ENCODE data around the gene PPFIA4. TPM values are rescaled to one million over a fixed set of nuclear protein-coding genes. Genes with fewer than 3 reads are reported as not detected.

PPFIA4 gene
- polyA plus RNA-seq, 3 donors from 2014 or later = not detected

GRCh38 chr1:203112475-203112874 lies 86.2 kb downstream of the PPFIA4 start:
- DNase-seq = no peak
- H3K4me1 Mint-ChIP-seq = no peaks in the 10 kb centered on the region
- H3K9me3 Mint-ChIP-seq = no peaks in the 10 kb centered on the region
- no peak overlapping the region for H3K4me3 Mint-ChIP-seq
- H3K27ac Mint-ChIP-seq = no peak overlapping the region
- peaks cover 4 to 20% (median 9%) of the 10 kb centered on the region in 3 donors for H3K27me3 Mint-ChIP-seq (ENCODE audit: low read depth in 3 of 3)
- H3K36me3 Mint-ChIP-seq = no peaks in the 10 kb centered on the region

DNA sequence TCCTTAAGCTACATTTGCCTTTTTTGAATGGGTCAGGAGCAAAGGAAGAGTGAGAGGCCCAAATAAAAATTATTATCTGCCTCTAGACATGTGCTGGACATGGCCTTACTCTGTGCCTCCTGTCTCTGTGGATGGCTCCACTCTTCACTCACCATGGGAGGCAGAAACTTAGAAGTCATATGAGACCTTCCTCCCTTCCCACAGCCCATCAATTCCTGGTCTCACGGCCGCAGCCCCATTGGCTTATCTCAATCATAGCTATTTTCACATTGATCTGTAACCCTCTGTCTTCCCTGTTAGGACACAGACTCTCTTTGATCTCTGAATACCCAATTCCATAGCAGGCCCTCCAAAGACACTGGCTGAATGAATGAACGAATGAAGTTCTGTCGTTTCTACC lies 87.0 kb downstream of the PPFIA4 start:
- Mint-ChIP-seq H3K9me3 (no peaks in the 10 kb centered on the region), H3K27me3 (ENCODE audit: low read depth in 3 of 3) (peaks cover 4 to 21% (median 7%) of the 10 kb centered on the region in 3 donors), H3K36me3 (no peaks in the 10 kb centered on the region), H3K4me1 (no peaks in the 10 kb centered on the region), H3K4me3 (no peak overlapping the region), H3K27ac (no peak overlapping the region)
- no peak for DNase-seq

DNA sequence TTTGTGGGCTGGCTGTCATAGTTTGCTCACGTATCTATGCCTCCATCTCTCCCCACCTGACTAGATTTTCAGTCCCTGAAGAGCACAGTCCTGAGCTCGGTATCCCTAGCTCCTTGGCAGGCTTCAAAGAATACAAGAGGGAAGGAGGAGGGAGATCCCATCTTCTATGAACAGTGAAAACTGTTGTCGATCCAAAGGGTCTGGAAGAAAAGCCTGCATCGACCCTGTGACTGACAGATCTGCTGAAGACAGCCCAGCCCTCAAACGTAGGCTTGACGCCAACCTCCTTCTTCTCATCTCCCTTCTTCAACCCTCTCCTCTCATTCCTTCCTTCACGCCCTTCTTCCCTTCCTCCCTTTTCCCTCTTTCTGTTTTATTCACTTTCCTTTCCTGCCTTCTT lies 87.9 kb downstream of the PPFIA4 start:
- H3K27me3 Mint-ChIP-seq (ENCODE audit: low read depth in 3 of 3) = peaks cover 4 to 15% (median 6%) of the 10 kb centered on the region in 3 donors
- no peak overlapping the region for H3K4me3 Mint-ChIP-seq
- no peaks in the 10 kb centered on the region for H3K36me3 Mint-ChIP-seq
- no peak for DNase-seq
- H3K27ac Mint-ChIP-seq = no peak overlapping the region
- H3K9me3 Mint-ChIP-seq = no peaks in the 10 kb centered on the region
- H3K4me1 Mint-ChIP-seq = no peaks in the 10 kb centered on the region

- H3K27ac Mint-ChIP-seq = no peak overlapping the region
- peaks cover 4 to 18% (median 5%) of the 10 kb centered on the region in 3 donors for H3K27me3 Mint-ChIP-seq (ENCODE audit: low read depth in 3 of 3)
- H3K36me3 Mint-ChIP-seq = no peaks in the 10 kb centered on the region
- H3K4me1 Mint-ChIP-seq = no peaks in the 10 kb centered on the region
- no peaks in the 10 kb centered on the region for H3K9me3 Mint-ChIP-seq
- H3K4me3 Mint-ChIP-seq = no peak overlapping the region
- DNase-seq = no peak
These were observed 90.0 kb downstream of the PPFIA4 start for GRCh38 chr1:203116091-203116820.

GRCh38 chr1:203117611-203118575 lies 91.6 kb downstream of the PPFIA4 start:
- peaks cover 6 to 23% (median 10%) of the 10 kb centered on the region in 3 donors for H3K27me3 Mint-ChIP-seq (ENCODE audit: low read depth in 3 of 3)
- H3K36me3 Mint-ChIP-seq = no peaks in the 10 kb centered on the region

DNA sequence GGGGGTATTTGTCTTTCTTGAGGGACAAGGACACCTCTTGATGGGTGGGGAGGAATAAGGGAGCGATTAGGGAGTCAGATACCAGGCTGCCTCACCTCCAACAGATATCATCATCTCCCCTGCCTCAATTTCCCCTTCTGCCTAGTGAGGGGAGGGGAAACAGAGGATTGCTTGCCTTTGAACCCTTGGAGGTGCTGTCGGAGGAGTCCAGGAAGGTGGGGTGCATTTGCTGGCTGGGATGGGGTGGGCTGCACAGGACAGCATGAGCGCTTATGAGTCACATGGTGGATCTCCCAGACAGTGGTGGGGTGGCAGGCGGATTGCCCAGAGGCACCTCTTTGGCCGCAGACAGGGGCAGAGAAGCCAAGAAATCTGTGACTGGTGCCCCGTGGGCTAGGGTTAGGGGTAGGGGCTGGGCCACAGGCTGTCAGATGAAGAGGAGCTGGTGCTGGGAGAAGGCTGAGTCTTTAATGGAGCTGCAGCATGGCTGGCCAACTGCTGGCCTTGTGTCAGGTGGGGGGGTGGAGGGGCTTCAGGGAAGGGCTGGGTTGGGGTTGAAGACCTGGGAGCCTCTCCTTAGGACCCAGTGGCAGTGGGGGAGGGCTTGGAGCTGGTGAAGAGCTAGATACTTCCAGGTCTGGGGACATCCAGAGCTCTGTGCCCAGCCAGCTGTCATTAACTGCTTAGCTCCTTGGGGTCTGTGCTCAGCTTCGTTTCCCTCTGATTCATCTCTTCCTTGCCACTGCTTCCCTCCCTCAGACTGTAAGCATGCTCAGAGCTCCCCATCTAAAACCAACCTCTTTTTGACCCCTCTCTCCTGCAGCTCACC lies 94.2 kb downstream of the PPFIA4 start:
- Mint-ChIP-seq H3K36me3 (no peaks in the 10 kb centered on the region), H3K4me1 (peaks cover 3 to 5% of the 10 kb centered on the region in 2 donors), H3K9me3 (no peaks in the 10 kb centered on the region), H3K27ac (no peak overlapping the region), H3K4me3 (no peak overlapping the region), H3K27me3 (ENCODE audit: low read depth in 3 of 3) (peaks cover 6 to 23% (median 14%) of the 10 kb centered on the region in 3 donors)
- no peak for DNase-seq

More at GRCh38 chr1:203117611-203118575, 91.6 kb downstream of the PPFIA4 start:
- peak in 2 of 3 donors; percentile 4 to 17 for DNase-seq
- Mint-ChIP-seq H3K4me3 (no peak overlapping the region), H3K4me1 (peaks cover 3 to 5% of the 10 kb centered on the region in 2 donors), H3K9me3 (no peaks in the 10 kb centered on the region), H3K27ac (no peak overlapping the region)

DNA sequence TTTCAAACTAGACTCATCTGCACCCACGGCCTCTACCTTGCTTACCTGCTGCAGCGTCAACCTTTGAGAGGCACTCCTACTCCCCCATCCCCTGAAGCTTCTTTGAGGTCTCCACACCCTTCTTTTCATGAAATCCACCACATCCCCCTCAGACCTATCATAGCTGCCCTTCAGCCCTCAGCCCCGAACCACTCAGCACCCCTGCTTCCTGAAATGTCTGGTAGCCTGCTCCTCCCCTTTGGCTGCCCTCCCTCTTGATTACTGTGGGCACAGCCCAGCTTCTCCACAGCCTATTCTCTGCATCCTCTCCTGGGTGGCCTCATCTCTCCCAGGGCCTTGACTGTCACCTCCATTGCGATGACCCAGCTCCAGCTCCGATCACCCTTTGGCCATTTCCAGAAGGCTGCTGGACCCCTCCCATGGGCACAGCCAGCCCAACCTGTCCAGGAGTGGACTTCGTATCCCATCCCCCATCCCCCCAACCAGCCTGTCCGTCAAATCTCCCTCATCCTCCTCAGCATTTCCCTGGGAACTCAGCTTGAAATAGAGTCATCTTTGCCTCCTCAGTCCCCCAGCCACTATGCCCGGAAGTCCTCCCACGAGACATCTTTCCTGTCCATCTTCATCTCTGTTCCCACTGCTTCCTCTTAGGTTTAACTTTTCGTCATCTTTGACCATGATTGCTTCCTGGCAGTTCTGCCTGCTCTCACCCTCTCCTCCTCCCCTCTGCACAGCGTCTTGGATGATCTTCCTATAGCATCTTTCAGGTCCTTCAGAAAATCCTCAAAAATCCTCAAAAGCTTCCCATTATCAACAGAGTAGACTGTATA lies 95.1 kb downstream of the PPFIA4 start:
- Mint-ChIP-seq H3K27ac (peak overlapping the region in 1 of 6 donors; percentile 51), H3K4me1 (peaks cover 3 to 5% of the 10 kb centered on the region in 2 donors)

DNA sequence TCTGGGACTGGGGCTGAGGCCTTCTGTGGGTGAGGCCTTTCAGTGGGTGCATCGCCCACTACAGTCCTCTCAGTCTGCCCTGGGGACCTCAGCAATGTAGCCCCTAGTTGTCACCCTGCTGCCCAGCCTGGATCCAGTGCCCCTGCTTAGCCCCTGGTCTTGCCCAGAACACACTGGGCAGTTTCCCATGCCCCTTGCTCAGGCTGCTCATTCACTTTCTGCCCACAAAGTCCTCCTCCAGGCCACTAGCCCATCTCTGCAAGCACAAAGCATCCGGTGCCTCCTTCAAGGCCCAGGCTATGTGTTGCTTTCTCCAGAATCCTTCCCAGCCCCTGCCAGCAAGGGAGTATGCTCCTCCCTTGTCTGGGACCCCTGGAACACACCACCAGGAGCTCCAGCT lies 95.9 kb downstream of the PPFIA4 start:
- no peaks in the 10 kb centered on the region for H3K9me3 Mint-ChIP-seq
- H3K4me1 Mint-ChIP-seq = peaks cover 5 to 6% of the 10 kb centered on the region in 2 donors
- H3K4me3 Mint-ChIP-seq = no peak overlapping the region
- peaks cover 7 to 28% (median 15%) of the 10 kb centered on the region in 3 donors for H3K27me3 Mint-ChIP-seq (ENCODE audit: low read depth in 3 of 3)
- no peaks in the 10 kb centered on the region for H3K36me3 Mint-ChIP-seq
- no peak overlapping the region for H3K27ac Mint-ChIP-seq
- DNase-seq = no peak

More for the DNA sequence above, 95.1 kb downstream of the PPFIA4 start:
- Mint-ChIP-seq H3K27me3 (ENCODE audit: low read depth in 3 of 3) (peaks cover 9 to 26% (median 15%) of the 10 kb centered on the region in 3 donors), H3K4me3 (no peak overlapping the region), H3K36me3 (no peaks in the 10 kb centered on the region), H3K9me3 (no peaks in the 10 kb centered on the region)
- no peak for DNase-seq

- no peaks in the 10 kb centered on the region for H3K9me3 Mint-ChIP-seq
- no peak overlapping the region for H3K4me3 Mint-ChIP-seq
- H3K27me3 Mint-ChIP-seq (ENCODE audit: low read depth in 3 of 3) = peaks cover 10 to 33% (median 15%) of the 10 kb centered on the region in 3 donors
- H3K36me3 Mint-ChIP-seq = no peaks in the 10 kb centered on the region
- H3K4me1 Mint-ChIP-seq = peaks cover 5 to 7% of the 10 kb centered on the region in 2 donors
- no peak for DNase-seq
- no peak overlapping the region for H3K27ac Mint-ChIP-seq
These were observed 97.7 kb downstream of the PPFIA4 start for GRCh38 chr1:203124011-203124410.

- Mint-ChIP-seq H3K27me3 (ENCODE audit: low read depth in 3 of 3) (peaks cover 12 to 37% (median 15%) of the 10 kb centered on the region in 3 donors), H3K27ac (no peak overlapping the region), H3K36me3 (no peaks in the 10 kb centered on the region), H3K4me1 (peaks cover 5 to 7% of the 10 kb centered on the region in 2 donors), H3K4me3 (no peak overlapping the region), H3K9me3 (no peaks in the 10 kb centered on the region)
- no peak for DNase-seq
These were observed 98.4 kb downstream of the PPFIA4 start for GRCh38 chr1:203124546-203125317.

GRCh38 chr1:203126151-203126865 lies 100.0 kb downstream of the PPFIA4 start:
- Mint-ChIP-seq H3K36me3 (no peaks in the 10 kb centered on the region), H3K9me3 (no peaks in the 10 kb centered on the region), H3K4me1 (peaks cover 5 to 7% of the 10 kb centered on the region in 2 donors), H3K27ac (no peak overlapping the region), H3K4me3 (no peak overlapping the region), H3K27me3 (ENCODE audit: low read depth in 3 of 3) (peaks cover 10 to 24% (median 13%) of the 10 kb centered on the region in 3 donors)
- no peak for DNase-seq

Data from immature natural killer cell (primary cell).